Activated B cell treated with CpG ODN at 0.5 μM for 24 hours (primary cell): Measurements from ENCODE around the gene ACKR2. TPM values are rescaled to one million over a fixed set of nuclear protein-coding genes. Genes with fewer than 3 reads are reported as not detected.

Experiments used
- ATAC-seq: fragments of 200-7000 bp; cut with Tn5 transposase; one replicate; pipeline ENCODE4 v1.10.0; 2021; ENCODE audit warnings: low read depth, mild to moderate bottlenecking, moderate library complexity
- CTCF ChIA-PET: fragments of 350-600 bp; sonication (Branson Sonifier 250); formaldehyde crosslinking; loops from one replicate; lab custom pipeline; 2021; ENCODE audit warnings: antibody characterized with exemption; lab: Charles Lee
- POLR2A ChIA-PET: fragments of 350-600 bp; sonication (Branson Sonifier 250); formaldehyde crosslinking; loops from one replicate; lab custom pipeline; 2021; ENCODE audit warnings: antibody characterized with exemption; lab: Charles Lee
- DNase-seq: peaks from one replicate; pipeline ENCODE4 v3.0.0; 2022
- H3K27ac Mint-ChIP-seq: one replicate; pipeline ENCODE4 v1.8.0; 2020; ENCODE audit warnings: mixed read lengths
- H3K27me3 Mint-ChIP-seq: one replicate; pipeline ENCODE4 v1.8.0; 2021; ENCODE audit warnings: mixed read lengths
- H3K36me3 Mint-ChIP-seq: one replicate; pipeline ENCODE4 v1.8.0; 2021; ENCODE audit warnings: low read depth, mixed read lengths
- H3K4me1 Mint-ChIP-seq: one replicate; pipeline ENCODE4 v1.8.0; 2021; ENCODE audit warnings: mixed read lengths
- H3K4me3 Mint-ChIP-seq: one replicate; pipeline ENCODE4 v1.8.0; 2020; ENCODE audit warnings: mild to moderate bottlenecking, mixed read lengths
- H3K9me3 Mint-ChIP-seq: one replicate; pipeline ENCODE4 v1.8.0; 2020; ENCODE audit warnings: mixed read lengths
- intact Hi-C: fragments of 100-400 bp; cut with micrococcal nuclease; formaldehyde crosslinking; loops from one replicate; pipeline ENCODE4 v1.15.1; 2024
- total RNA-seq: library from RNA; stranded (reverse); gene quantifications from 2 replicates; pipeline ENCODE4 v1.2.3, GENCODE V29; 2022
- TF ChIP-seq, protein P1 (sequence below): fragments of 200-600 bp; IDR thresholded peaks from one replicate; pipeline ENCODE4 v1.8.0; 2022; ENCODE audit warnings: antibody characterized with exemption, mild to moderate bottlenecking

ACKR2 gene
- total RNA-seq, 1 donor from 2014 or later: 0.22 TPM

DNA sequence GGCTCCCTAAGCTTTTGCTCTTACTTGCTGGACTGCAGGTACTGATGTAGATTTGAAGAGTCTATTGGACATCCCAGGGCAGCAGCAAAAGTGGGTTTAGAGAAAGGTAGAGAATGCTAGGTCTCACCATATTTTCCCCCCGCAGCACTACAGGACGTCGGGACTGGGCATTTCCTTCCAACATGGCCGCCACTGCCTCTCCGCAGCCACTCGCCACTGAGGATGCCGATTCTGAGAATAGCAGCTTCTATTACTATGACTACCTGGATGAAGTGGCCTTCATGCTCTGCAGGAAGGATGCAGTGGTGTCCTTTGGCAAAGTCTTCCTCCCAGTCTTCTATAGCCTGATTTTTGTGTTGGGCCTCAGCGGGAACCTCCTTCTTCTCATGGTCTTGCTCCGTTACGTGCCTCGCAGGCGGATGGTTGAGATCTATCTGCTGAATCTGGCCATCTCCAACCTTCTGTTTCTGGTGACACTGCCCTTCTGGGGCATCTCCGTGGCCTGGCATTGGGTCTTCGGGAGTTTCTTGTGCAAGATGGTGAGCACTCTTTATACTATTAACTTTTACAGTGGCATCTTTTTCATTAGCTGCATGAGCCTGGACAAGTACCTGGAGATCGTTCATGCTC lies 55.2 kb downstream of the ACKR2 start:
- Mint-ChIP-seq H3K4me1 (no peaks in the 10 kb centered on the region), H3K9me3 (no peaks in the 10 kb centered on the region), H3K27ac (no peak overlapping the region), H3K36me3 (no peaks in the 10 kb centered on the region), H3K27me3 (no peaks in the 10 kb centered on the region), H3K4me3 (no peak overlapping the region)
- DNase-seq: no peak
- CTCF ChIA-PET: no interaction called here
- POLR2A ChIA-PET: no interaction called here
- intact Hi-C loops: no loop called here
- ATAC-seq: no peak
- TF ChIP-seq, protein P1, sequence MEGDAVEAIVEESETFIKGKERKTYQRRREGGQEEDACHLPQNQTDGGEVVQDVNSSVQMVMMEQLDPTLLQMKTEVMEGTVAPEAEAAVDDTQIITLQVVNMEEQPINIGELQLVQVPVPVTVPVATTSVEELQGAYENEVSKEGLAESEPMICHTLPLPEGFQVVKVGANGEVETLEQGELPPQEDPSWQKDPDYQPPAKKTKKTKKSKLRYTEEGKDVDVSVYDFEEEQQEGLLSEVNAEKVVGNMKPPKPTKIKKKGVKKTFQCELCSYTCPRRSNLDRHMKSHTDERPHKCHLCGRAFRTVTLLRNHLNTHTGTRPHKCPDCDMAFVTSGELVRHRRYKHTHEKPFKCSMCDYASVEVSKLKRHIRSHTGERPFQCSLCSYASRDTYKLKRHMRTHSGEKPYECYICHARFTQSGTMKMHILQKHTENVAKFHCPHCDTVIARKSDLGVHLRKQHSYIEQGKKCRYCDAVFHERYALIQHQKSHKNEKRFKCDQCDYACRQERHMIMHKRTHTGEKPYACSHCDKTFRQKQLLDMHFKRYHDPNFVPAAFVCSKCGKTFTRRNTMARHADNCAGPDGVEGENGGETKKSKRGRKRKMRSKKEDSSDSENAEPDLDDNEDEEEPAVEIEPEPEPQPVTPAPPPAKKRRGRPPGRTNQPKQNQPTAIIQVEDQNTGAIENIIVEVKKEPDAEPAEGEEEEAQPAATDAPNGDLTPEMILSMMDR: no peak

DNA sequence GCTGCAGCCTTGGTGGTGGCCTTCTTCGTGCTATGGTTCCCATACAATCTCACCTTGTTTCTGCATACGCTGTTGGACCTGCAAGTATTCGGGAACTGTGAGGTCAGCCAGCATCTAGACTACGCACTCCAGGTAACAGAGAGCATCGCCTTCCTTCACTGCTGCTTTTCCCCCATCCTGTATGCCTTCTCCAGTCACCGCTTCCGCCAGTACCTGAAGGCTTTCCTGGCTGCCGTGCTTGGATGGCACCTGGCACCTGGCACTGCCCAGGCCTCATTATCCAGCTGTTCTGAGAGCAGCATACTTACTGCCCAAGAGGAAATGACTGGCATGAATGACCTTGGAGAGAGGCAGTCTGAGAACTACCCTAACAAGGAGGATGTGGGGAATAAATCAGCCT lies 56.0 kb downstream of the ACKR2 start:
- no peaks in the 10 kb centered on the region for H3K36me3 Mint-ChIP-seq
- no peak overlapping the region for H3K27ac Mint-ChIP-seq
- ChIA-PET CTCF (no interaction called here), POLR2A (no interaction called here)
- TF ChIP-seq, protein P1: no peak
- no peaks in the 10 kb centered on the region for H3K4me1 Mint-ChIP-seq
- no peak for DNase-seq
- no peak overlapping the region for H3K4me3 Mint-ChIP-seq
- no peaks in the 10 kb centered on the region for H3K9me3 Mint-ChIP-seq
- H3K27me3 Mint-ChIP-seq: no peaks in the 10 kb centered on the region
- ATAC-seq: no peak
- intact Hi-C loops: no loop called here

DNA sequence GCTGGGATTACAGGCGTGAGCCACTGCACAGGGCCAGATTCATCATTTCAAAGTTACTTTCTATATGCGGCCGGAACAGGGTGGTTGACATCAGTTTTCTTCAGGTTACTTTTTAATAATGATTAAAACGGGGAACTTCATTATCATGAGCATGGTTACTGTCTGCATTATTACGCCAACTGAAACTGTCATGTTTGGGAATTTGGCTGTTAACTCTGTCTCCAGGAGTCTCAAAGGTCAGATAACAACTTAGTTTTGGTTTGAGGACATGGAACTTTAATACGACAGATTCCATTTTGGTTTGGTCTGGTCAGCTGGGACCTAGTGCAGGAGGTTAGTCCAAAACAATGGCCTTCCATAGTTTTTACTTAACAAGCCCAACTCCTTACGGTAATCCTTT lies 57.9 kb downstream of the ACKR2 start:
- Mint-ChIP-seq H3K4me1 (no peaks in the 10 kb centered on the region), H3K27ac (no peak overlapping the region), H3K4me3 (no peak overlapping the region), H3K36me3 (no peaks in the 10 kb centered on the region), H3K9me3 (no peaks in the 10 kb centered on the region), H3K27me3 (no peaks in the 10 kb centered on the region)
- intact Hi-C loops: no loop called here
- ATAC-seq (no peak), DNase-seq (no peak)
- CTCF ChIA-PET: no interaction called here
- TF ChIP-seq, protein P1: no peak
- POLR2A ChIA-PET: no interaction called here

DNA sequence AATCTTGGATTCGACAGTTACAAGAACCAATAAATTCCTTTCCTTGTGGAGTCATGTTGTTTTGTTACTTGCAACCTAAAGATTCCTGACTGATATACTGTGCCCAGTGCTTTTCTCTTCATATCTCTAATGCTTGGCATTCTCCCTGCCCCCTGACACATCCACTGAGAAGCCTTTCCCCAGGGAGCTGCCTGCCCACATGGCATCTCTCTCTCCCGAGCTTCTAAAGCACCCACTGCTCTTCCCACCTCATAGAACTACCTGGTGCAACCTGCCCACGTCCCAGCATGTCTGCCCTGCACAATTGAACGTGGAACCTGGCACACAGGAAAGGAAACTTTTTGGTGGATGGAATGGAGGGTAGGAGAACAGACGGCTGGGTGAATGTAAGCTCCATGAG lies 59.6 kb downstream of the ACKR2 start:
- CTCF ChIA-PET: interaction anchor here (1.1 to 1.4 kb wide), 2 partner anchors 10 to 38 kb away, joined by 3 to 6 read pairs; no protein-coding TSS in a partner anchor
- POLR2A ChIA-PET: no interaction called here

DNA sequence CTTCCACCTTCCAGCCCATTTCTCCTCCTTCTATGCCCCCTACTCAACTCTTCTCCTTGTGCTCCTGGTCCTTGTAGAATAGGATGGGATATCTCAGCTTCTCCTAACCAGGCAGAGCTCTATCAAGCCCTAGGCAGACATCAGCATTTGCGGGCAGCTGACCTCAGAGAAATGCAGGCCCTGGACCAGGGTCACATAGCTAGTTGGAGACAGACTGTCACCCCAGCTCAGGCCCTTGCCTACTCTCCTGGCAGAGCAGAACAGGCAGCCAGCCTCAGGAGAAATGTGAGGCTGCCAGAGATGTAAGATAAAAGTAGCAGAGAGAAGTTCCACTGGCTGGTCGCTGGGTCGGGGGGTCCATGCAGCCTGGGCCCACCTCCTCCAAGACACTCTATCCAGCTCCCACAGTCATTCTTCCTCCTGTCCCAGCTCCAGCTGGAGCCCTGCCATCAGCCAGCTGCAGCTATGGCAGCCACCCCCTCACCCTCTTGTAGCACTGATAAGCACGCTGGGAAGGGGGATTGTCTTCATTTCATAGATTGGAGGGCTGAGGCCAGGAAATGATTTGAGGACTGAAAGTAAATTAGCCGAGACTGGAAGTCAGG lies 62.4 kb downstream of the ACKR2 start:
- TF ChIP-seq, protein P1: no peak
- DNase-seq: no peak
- Mint-ChIP-seq H3K4me1 (no peaks in the 10 kb centered on the region), H3K4me3 (no peak overlapping the region), H3K27ac (no peak overlapping the region), H3K36me3 (no peaks in the 10 kb centered on the region), H3K27me3 (no peaks in the 10 kb centered on the region), H3K9me3 (no peaks in the 10 kb centered on the region)
- POLR2A ChIA-PET: no interaction called here
- ATAC-seq: no peak
- intact Hi-C loops: no loop called here
- CTCF ChIA-PET: no interaction called here

More for the DNA sequence above, 59.6 kb downstream of the ACKR2 start:
- H3K27ac Mint-ChIP-seq: no peak overlapping the region
- no peaks in the 10 kb centered on the region for H3K9me3 Mint-ChIP-seq
- no peaks in the 10 kb centered on the region for H3K4me1 Mint-ChIP-seq
- H3K27me3 Mint-ChIP-seq: no peaks in the 10 kb centered on the region
- intact Hi-C loops: no loop called here
- H3K36me3 Mint-ChIP-seq: no peaks in the 10 kb centered on the region
- ATAC-seq: no peak
- H3K4me3 Mint-ChIP-seq: no peak overlapping the region
- no peak for DNase-seq
- TF ChIP-seq, protein P1: no peak
